Activated CD8-positive, alpha-beta memory T cell treated with anti-CD3 and anti-CD28 coated beads for 36 hours (primary cell): ENCODE data around the gene HAUS7. TPM values are rescaled to one million over a fixed set of nuclear protein-coding genes. Genes with fewer than 3 reads are reported as not detected.

ENCODE experiments used
- CTCF ChIA-PET: fragments of 350-600 bp; sonication (Branson Sonifier 250); formaldehyde crosslinking; loops from one replicate; lab custom pipeline; 2021; ENCODE audit warnings: antibody characterized with exemption; lab: Charles Lee
- POLR2A ChIA-PET: fragments of 350-600 bp; sonication (Branson Sonifier 250); formaldehyde crosslinking; loops from one replicate; lab custom pipeline; 2021; ENCODE audit warnings: antibody characterized with exemption; lab: Charles Lee
- total RNA-seq, 2 experiments: library from RNA; stranded (reverse); gene quantifications; one replicate each; pipeline ENCODE4 v1.2.3, GENCODE V29; 2021

Gene HAUS7
- total RNA-seq, 2 experiments from 2014 or later = 69.2 to 72.2 TPM

GRCh38 chrX:153485396-153486080, 15.2 kb upstream of the HAUS7 start:
- ChIA-PET POLR2A (no interaction called here), CTCF (no interaction called here)

- CTCF ChIA-PET = no interaction called here
- POLR2A ChIA-PET = no interaction called here
These were observed 12.1 kb upstream of the HAUS7 start for GRCh38 chrX:153482376-153483015.

- ChIA-PET POLR2A (no interaction called here), CTCF (no interaction called here)
These were observed 10.7 kb upstream of the HAUS7 start for GRCh38 chrX:153481043-153481442.

GRCh38 chrX:153478746-153479145, 8.4 kb upstream of the HAUS7 start:
- CTCF ChIA-PET = no interaction called here
- POLR2A ChIA-PET = no interaction called here

- ChIA-PET POLR2A (no interaction called here), CTCF (no interaction called here)
These were observed 7.5 kb upstream of the HAUS7 start for GRCh38 chrX:153477901-153478300.

GRCh38 chrX:153477364-153477857, 7.0 kb upstream of the HAUS7 start:
- ChIA-PET POLR2A (no interaction called here), CTCF (no interaction called here)

- POLR2A ChIA-PET = no interaction called here
- CTCF ChIA-PET = interaction anchor here (1.6 kb wide), 1 partner anchor 31 kb away, joined by 6 read pairs; no protein-coding TSS in a partner anchor
These were observed 6.4 kb upstream of the HAUS7 start for GRCh38 chrX:153476666-153477363.

GRCh38 chrX:153475751-153476281, 5.4 kb upstream of the HAUS7 start:
- ChIA-PET POLR2A (no interaction called here), CTCF (interaction anchor here (1.6 kb wide), 1 partner anchor 32 kb away, joined by 6 read pairs; no protein-coding TSS in a partner anchor)

- POLR2A ChIA-PET = no interaction called here
- CTCF ChIA-PET = interaction anchor here (1.6 kb wide), 1 partner anchor 32 kb away, joined by 6 read pairs; no protein-coding TSS in a partner anchor
These were observed 4.9 kb upstream of the HAUS7 start for GRCh38 chrX:153475271-153475670.

- CTCF ChIA-PET = interaction anchor here (1.6 kb wide), 1 partner anchor 33 kb away, joined by 6 read pairs; no protein-coding TSS in a partner anchor
- POLR2A ChIA-PET = no interaction called here
These were observed 4.3 kb upstream of the HAUS7 start for GRCh38 chrX:153474718-153475117.

- CTCF ChIA-PET = interaction anchor here (0.6 kb wide), 1 partner anchor 45 kb away, joined by 6 read pairs; no protein-coding TSS in a partner anchor
- POLR2A ChIA-PET = no interaction called here
These were observed 3.9 kb upstream of the HAUS7 start for GRCh38 chrX:153474266-153474665.

- POLR2A ChIA-PET = no interaction called here
- CTCF ChIA-PET = interaction anchor here (3.4 kb wide), 1 partner anchor 34 kb away, joined by 22 read pairs; no protein-coding TSS in a partner anchor
These were observed 2.8 kb upstream of the HAUS7 start for GRCh38 chrX:153473126-153473525.

- ChIA-PET POLR2A (interaction anchor here (0.6 kb wide), 1 partner anchor 127 kb away, joined by 5 read pairs; no protein-coding TSS in a partner anchor), CTCF (interaction anchor here (0.6 to 3.4 kb wide), 4 partner anchors 19 to 322 kb away, joined by 3 to 22 read pairs (median 3); no protein-coding TSS in a partner anchor)
These were observed 1.4 kb upstream of the HAUS7 start for GRCh38 chrX:153471663-153472280.

- ChIA-PET CTCF (interaction anchor here (1.0 to 3.4 kb wide), 2 partner anchors 9 to 37 kb away, joined by 3 to 22 read pairs; no protein-coding TSS in a partner anchor), POLR2A (no interaction called here)
These were observed 465 bp downstream of the HAUS7 start for GRCh38 chrX:153469811-153470410.

GRCh38 chrX:153468008-153468580, 2.3 kb downstream of the HAUS7 start:
- ChIA-PET POLR2A (no interaction called here), CTCF (interaction anchor here (1.6 kb wide), 1 partner anchor 39 kb away, joined by 5 read pairs; no protein-coding TSS in a partner anchor)

- ChIA-PET CTCF (interaction anchor here (0.6 kb wide), 1 partner anchor 13 kb away, joined by 3 read pairs; no protein-coding TSS in a partner anchor), POLR2A (no interaction called here)
These were observed 4.5 kb downstream of the HAUS7 start for GRCh38 chrX:153465691-153466380.

GRCh38 chrX:153464116-153464515, 6.3 kb downstream of the HAUS7 start:
- POLR2A ChIA-PET = no interaction called here
- CTCF ChIA-PET = no interaction called here
